ENCODE results near the gene EBF3.

DNA sequence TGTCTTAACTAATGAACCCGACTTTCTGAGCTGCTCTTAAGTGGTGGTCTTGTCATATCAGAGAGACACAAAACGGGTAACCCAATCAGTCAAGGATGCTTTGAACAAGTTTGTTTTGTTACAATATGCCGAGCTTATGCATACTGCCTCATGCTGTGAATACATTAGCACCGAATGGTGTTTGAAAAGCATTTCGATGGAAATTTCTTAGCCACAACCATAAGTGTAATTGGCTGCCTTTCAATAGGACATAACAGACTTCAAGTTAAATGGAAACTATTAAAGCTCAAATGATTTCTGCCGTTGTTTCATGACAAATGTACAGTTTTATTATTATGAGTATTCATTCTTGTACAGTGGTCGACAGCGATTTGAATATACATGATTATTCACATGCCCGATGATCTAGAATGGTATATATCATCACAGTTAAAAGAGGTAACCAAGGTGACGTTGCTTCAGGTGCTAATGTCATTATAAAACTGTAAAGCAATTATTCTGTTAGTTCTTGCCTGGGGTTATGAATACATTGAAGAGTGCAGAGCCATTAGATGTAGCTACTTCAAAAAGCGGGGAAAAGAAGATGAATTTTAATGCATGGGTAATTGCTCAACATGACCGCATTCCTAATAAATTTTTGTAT, 118.8 kb downstream of the EBF3 start:
- TF ChIP-seq, protein P1, sequence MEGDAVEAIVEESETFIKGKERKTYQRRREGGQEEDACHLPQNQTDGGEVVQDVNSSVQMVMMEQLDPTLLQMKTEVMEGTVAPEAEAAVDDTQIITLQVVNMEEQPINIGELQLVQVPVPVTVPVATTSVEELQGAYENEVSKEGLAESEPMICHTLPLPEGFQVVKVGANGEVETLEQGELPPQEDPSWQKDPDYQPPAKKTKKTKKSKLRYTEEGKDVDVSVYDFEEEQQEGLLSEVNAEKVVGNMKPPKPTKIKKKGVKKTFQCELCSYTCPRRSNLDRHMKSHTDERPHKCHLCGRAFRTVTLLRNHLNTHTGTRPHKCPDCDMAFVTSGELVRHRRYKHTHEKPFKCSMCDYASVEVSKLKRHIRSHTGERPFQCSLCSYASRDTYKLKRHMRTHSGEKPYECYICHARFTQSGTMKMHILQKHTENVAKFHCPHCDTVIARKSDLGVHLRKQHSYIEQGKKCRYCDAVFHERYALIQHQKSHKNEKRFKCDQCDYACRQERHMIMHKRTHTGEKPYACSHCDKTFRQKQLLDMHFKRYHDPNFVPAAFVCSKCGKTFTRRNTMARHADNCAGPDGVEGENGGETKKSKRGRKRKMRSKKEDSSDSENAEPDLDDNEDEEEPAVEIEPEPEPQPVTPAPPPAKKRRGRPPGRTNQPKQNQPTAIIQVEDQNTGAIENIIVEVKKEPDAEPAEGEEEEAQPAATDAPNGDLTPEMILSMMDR (IDR thresholded peaks at IDR 0.05) = no peak
- TF ChIP-seq POLR2AphosphoS5 (IDR thresholded peaks at IDR 0.05; ENCODE audit: low read depth, low read length) = no peak
